Activated T-cell treated with anti-CD3 and anti-CD28 coated beads, Interleukin-2, amount 50 U/mL, for 24 hours (primary cell): ENCODE data around the gene ATAD3A.
"Not testable (repeated sequence)": the region's sequence is repeated elsewhere in the genome, so short reads cannot be mapped to it uniquely, and the experiment has no call there.

Source experiments
- DNase-seq: peaks from one replicate; pipeline ENCODE4 v3.0.0-alpha.2; 2020
- H3K27ac Mint-ChIP-seq: 2 replicates; pipeline ENCODE4 v1.8.0; 2020; ENCODE audit warnings: mild to moderate bottlenecking, mixed read lengths
- H3K27me3 Mint-ChIP-seq: 2 replicates; pipeline ENCODE4 v1.8.0; 2020; ENCODE audit warnings: mixed read lengths
- H3K36me3 Mint-ChIP-seq: 2 replicates; pipeline ENCODE4 v1.8.0; 2020; ENCODE audit warnings: low read depth, mixed read lengths
- H3K4me1 Mint-ChIP-seq: 2 replicates; pipeline ENCODE4 v1.8.0; 2020; ENCODE audit warnings: low read depth, mixed read lengths
- H3K4me3 Mint-ChIP-seq: 2 replicates; pipeline ENCODE4 v1.8.0; 2020; ENCODE audit warnings: mild to moderate bottlenecking, moderate library complexity, mixed read lengths
- H3K9me3 Mint-ChIP-seq: 2 replicates; pipeline ENCODE4 v1.8.0; 2020; ENCODE audit warnings: mixed read lengths

Gene ATAD3A

DNA sequence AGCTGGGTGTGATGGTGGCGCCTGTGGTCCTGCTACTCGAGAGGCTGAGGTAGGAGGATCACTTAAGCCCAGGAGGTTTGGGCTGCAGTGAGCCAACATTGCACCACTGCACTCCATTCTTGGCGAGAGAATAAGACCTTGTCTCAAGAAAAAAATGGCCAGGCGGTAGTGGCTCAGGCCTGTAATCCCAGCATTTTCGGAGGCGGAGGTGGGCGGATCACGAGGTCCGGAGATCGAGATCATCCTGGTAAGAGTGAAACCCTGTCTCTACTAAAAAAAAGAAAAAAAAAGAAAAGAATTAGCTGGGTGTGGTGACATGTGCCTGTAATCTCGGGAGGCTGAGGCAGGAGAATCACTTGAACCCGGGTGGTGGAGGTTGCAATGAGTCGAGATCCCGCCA is 29.1 kb upstream of the ATAD3A start:
- Mint-ChIP-seq H3K4me3 (no peak overlapping the region), H3K9me3 (no peaks in the 10 kb centered on the region), H3K27ac (no peak overlapping the region), H3K4me1 (no peaks in the 10 kb centered on the region), H3K36me3 (peaks cover 81% of the 10 kb centered on the region), H3K27me3 (no peaks in the 10 kb centered on the region)
- DNase-seq, result no peak

DNA sequence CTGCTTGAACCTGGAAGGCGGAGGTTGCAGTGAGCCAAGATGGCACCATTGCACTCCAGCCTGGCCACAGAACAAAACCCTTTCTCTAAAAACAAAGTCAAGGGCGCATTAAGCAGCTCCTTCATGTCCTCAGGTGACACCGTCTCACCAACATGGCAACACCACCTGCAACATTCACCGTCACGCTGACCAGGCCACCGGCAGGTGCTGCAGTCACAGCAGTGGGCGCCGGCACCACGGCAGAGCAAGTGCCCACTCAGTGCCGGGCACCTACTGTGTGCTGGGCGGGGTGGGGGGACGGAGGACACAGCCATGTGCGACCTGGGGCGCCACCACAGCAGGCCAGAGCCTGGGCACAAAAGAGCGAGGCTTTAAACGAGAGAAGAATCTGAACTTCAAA is 28.2 kb upstream of the ATAD3A start:
- Mint-ChIP-seq H3K4me1 (no peaks in the 10 kb centered on the region), H3K4me3 (no peak overlapping the region), H3K9me3 (no peaks in the 10 kb centered on the region), H3K27ac (no peak overlapping the region), H3K27me3 (no peaks in the 10 kb centered on the region), H3K36me3 (peaks cover 83% of the 10 kb centered on the region)
- DNase-seq, result no peak

DNA sequence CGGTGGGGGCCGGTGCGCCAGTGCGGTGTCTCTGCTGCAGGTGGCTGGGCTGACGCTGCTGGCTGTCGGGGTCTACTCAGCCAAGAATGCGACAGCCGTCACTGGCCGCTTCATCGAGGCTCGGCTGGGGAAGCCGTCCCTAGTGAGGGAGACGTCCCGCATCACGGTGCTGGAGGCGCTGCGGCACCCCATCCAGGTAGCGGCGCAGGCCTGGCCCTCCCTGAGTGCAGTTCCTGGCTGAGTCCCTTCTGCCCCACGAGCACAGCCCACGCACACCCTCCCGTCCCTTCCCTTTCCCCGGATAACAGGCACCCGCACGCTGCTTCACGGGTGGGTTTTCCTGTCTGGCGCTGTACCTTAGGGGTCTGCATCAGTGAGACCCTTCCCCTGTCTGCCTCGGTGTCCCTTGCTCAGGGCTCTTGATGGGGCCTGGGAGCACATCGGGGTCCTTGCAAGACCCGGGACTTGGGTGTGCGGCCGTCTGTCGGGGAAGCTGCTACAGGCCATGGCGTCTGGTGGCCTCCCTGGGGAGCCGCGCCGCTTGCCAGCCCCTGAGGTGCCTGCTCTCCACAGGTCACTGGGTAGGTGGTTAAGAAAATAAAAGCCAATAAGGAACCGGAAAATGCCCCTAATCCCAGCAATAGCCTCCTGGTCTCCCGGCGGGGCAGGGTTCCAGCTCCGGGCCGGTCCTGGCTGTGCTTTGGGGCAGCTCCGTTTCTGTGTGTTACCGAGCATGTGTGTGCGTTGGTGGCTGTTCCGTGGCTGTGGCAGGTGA is 26.8 kb upstream of the ATAD3A start:
- H3K4me3 Mint-ChIP-seq, H3K9me3 Mint-ChIP-seq, H3K4me1 Mint-ChIP-seq, DNase-seq, H3K27me3 Mint-ChIP-seq, H3K27ac Mint-ChIP-seq: not testable (repeated sequence)
- H3K36me3 Mint-ChIP-seq, result peaks cover 85% of the 10 kb centered on the region

DNA sequence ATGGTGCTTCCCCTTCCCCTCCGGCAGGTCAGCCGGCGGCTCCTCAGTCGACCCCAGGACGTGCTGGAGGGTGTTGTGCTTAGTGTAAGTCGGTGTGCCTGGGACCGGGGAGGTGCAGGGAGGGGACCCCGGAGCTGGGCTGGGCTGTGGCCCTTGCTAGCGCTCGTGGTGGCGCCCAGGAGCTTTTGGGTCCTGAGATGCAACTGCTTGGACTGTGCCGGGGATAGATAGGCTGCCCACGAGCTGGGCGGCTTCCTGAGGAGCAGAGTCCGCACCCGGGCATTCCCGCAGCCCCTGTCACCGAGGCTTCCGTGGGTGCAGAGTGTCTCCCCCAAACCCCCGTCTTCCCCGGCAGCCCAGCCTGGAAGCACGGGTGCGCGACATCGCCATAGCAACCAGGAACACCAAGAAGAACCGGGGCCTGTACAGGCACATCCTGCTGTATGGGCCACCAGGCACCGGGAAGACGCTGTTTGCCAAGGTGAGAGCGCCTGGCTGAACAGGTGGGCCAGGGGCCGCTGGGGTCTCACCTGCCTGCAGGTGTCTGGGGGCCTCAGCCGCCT is 26.1 kb upstream of the ATAD3A start:
- H3K27ac Mint-ChIP-seq, H3K4me1 Mint-ChIP-seq, H3K4me3 Mint-ChIP-seq, DNase-seq, H3K9me3 Mint-ChIP-seq, H3K27me3 Mint-ChIP-seq: not testable (repeated sequence)
- peaks cover 85% of the 10 kb centered on the region for H3K36me3 Mint-ChIP-seq

- Mint-ChIP-seq H3K9me3 (peaks cover 3% of the 10 kb centered on the region), H3K27ac (no peak overlapping the region), H3K4me3 (no peak overlapping the region), H3K27me3 (no peaks in the 10 kb centered on the region), H3K4me1 (no peaks in the 10 kb centered on the region), H3K36me3 (peaks cover 91% of the 10 kb centered on the region)
- no peak for DNase-seq
Observed at GRCh38 chr1:1487701-1488100, 24.3 kb upstream of the ATAD3A start.

GRCh38 chr1:1489231-1489630 is 22.7 kb upstream of the ATAD3A start:
- Mint-ChIP-seq H3K9me3 (peaks cover 3% of the 10 kb centered on the region), H3K4me1 (no peaks in the 10 kb centered on the region), H3K27ac (no peak overlapping the region), H3K36me3 (peaks cover 91% of the 10 kb centered on the region), H3K27me3 (no peaks in the 10 kb centered on the region), H3K4me3 (no peak overlapping the region)
- DNase-seq, result no peak

DNA sequence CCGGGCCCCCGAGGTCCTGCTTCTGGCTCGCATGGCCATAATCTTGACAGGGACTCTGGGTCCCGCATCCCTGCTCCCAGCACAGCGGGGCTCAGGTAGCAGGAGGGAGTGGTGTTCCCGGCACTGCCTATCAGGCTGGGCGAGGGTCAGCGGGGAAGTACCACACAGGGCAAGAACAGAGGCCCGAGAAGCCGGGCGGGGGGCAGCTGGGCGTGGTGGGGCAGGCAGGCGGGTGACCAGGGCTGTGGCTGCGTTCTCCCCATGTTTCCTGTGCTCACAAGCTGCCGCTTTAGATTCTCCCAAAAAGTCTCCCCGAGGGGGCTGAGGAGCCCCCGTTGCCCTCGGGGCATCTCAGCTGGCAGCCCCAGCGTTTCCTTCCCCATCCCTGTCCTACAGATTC is 22.1 kb upstream of the ATAD3A start:
- Mint-ChIP-seq H3K36me3 (peaks cover 91% of the 10 kb centered on the region), H3K9me3 (peaks cover 3% of the 10 kb centered on the region), H3K4me3 (no peak overlapping the region), H3K4me1 (no peaks in the 10 kb centered on the region), H3K27me3 (no peaks in the 10 kb centered on the region), H3K27ac (no peak overlapping the region)
- no peak for DNase-seq

- peaks cover 92% of the 10 kb centered on the region for H3K36me3 Mint-ChIP-seq
- no peak overlapping the region for H3K27ac Mint-ChIP-seq
- no peaks in the 10 kb centered on the region for H3K27me3 Mint-ChIP-seq
- H3K4me3 Mint-ChIP-seq, result no peak overlapping the region
- H3K4me1 Mint-ChIP-seq, result no peaks in the 10 kb centered on the region
- H3K9me3 Mint-ChIP-seq, result peaks cover 3% of the 10 kb centered on the region
- DNase-seq, result no peak
Observed at GRCh38 chr1:1490633-1491230, 21.2 kb upstream of the ATAD3A start.

DNA sequence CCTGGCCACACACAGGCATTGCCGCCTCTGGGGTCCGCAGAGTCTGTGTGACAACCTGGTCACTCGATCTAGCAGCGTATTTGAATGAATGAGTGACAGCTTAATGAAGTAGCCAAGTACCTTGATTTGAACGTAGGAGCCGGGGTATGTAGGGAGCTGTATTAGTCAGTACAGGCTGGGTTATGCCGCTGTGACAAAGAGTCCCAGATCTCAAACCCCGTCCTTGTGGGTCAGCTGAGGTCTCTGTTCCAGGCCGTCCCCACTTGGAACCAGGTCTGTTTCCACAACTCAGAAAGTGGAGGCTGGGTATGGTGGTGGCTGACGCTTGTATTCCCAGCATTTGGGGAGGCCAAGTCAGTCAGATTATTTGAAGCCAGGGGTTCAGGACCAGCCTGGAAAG is 20.4 kb upstream of the ATAD3A start:
- H3K4me3 Mint-ChIP-seq, result no peak overlapping the region
- H3K4me1 Mint-ChIP-seq, result no peaks in the 10 kb centered on the region

GRCh38 chr1:1494311-1494710 is 17.7 kb upstream of the ATAD3A start:
- H3K9me3 Mint-ChIP-seq, H3K4me3 Mint-ChIP-seq, DNase-seq, H3K27ac Mint-ChIP-seq, H3K4me1 Mint-ChIP-seq, H3K27me3 Mint-ChIP-seq: not testable (repeated sequence)
- peaks cover 69% of the 10 kb centered on the region for H3K36me3 Mint-ChIP-seq

More for the DNA sequence above, 20.4 kb upstream of the ATAD3A start:
- Mint-ChIP-seq H3K36me3 (peaks cover 93% of the 10 kb centered on the region), H3K27me3 (no peaks in the 10 kb centered on the region), H3K9me3 (peaks cover 3% of the 10 kb centered on the region), H3K27ac (no peak overlapping the region)
- no peak for DNase-seq

- not testable (repeated sequence) for H3K4me3 Mint-ChIP-seq, H3K27me3 Mint-ChIP-seq, DNase-seq, H3K4me1 Mint-ChIP-seq, H3K9me3 Mint-ChIP-seq
- Mint-ChIP-seq H3K27ac (peak overlapping the region; percentile 50), H3K36me3 (peaks cover 57% of the 10 kb centered on the region)
Observed at GRCh38 chr1:1495461-1495975, 16.4 kb upstream of the ATAD3A start.

GRCh38 chr1:1504777-1505365 is 7.1 kb upstream of the ATAD3A start:
- Mint-ChIP-seq H3K4me3 (peak overlapping the region; percentile 47), H3K27ac (peak overlapping the region; percentile 92), H3K4me1 (peaks cover 14% of the 10 kb centered on the region)
- peak; percentile 79 for DNase-seq
- not testable (repeated sequence) for H3K27me3 Mint-ChIP-seq, H3K9me3 Mint-ChIP-seq, H3K36me3 Mint-ChIP-seq

DNA sequence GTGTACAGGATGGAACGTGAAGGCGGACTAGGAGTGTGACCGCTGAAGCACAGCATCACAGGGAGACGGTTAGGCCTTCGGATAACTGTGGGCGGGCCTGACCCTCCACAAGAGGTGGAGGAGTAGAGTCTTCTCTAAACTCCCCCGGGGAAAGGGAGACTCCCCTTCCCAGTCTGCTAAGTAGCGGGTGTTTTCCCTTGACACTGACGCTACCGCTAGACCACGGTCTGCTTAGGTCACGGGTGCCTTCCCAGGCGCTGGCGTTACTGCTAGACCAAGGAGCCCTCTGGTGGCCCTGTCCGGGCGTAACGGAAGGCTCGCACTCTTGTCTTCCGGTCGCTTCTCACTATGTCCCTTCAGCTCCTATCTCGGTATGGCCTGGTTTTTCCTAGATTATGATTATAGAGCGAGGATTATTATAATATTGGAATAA is 6.6 kb upstream of the ATAD3A start:
- Mint-ChIP-seq H3K4me3 (peak overlapping the region; percentile 47), H3K4me1 (peaks cover 14% of the 10 kb centered on the region), H3K27ac (peak overlapping the region; percentile 92)
- not testable (repeated sequence) for DNase-seq, H3K36me3 Mint-ChIP-seq, H3K9me3 Mint-ChIP-seq, H3K27me3 Mint-ChIP-seq

- H3K27ac Mint-ChIP-seq, result not testable (repeated sequence)
- peak overlapping the region; percentile 32 for H3K4me3 Mint-ChIP-seq
Observed at GRCh38 chr1:1505801-1506200, 6.2 kb upstream of the ATAD3A start.

DNA sequence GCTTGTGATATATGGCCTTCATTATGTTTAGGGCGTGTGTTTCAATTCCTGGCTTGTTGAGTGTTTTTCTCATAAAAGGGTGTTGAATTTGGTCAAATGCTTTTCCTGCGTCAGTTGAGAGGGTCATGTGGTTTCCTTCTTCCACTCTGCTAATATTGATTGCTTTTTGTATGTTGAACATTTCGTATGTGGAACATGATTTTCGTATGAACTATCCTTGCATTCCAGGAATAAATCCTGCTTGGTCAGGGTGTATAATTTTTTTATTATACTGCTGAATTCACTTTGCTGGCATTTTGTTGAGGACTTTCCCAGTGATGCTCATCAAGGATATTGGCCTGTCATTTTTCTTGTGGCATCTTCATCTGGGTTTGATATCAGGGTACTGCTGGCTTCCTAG is 4.7 kb upstream of the ATAD3A start:
- DNase-seq, result no peak
- Mint-ChIP-seq H3K27ac (no peak overlapping the region), H3K36me3 (peaks cover 5% of the 10 kb centered on the region), H3K9me3 (no peaks in the 10 kb centered on the region), H3K27me3 (no peaks in the 10 kb centered on the region), H3K4me1 (peaks cover 19% of the 10 kb centered on the region), H3K4me3 (no peak overlapping the region)

More at GRCh38 chr1:1505801-1506200, 6.2 kb upstream of the ATAD3A start:
- not testable (repeated sequence) for H3K36me3 Mint-ChIP-seq, H3K27me3 Mint-ChIP-seq, DNase-seq, H3K9me3 Mint-ChIP-seq
- H3K4me1 Mint-ChIP-seq, result peaks cover 15% of the 10 kb centered on the region
